GM12892 (cell line): ENCODE measurements around the gene IRF5.

Source experiments
- DNase-seq: peaks from one replicate; pipeline ENCODE4 v3.0.0; 2011; ENCODE audit not compliant: insufficient read length
- FAIRE-seq: peaks from 2 replicates; lab custom pipeline; 2011; peaks lifted over from hg19 to GRCh38; lab: Jason Lieb, UNC
- POLR2A ChIP-seq: IDR thresholded peaks from 2 replicates; pipeline ENCODE4 v1.6.1; 2011; ENCODE audit warnings: low read depth, low read length, control low read depth
- POLR2AphosphoS5 ChIP-seq: IDR thresholded peaks from 2 replicates; pipeline ENCODE4 v1.6.1; 2011; ENCODE audit warnings: low read depth, low read length, control low read depth
- TAF1 ChIP-seq: IDR thresholded peaks from 2 replicates; pipeline ENCODE4 v1.6.1; 2011; ENCODE audit warnings: low read depth, mild to moderate bottlenecking, control low read depth, low read length, borderline replicate concordance

IRF5 gene

DNA sequence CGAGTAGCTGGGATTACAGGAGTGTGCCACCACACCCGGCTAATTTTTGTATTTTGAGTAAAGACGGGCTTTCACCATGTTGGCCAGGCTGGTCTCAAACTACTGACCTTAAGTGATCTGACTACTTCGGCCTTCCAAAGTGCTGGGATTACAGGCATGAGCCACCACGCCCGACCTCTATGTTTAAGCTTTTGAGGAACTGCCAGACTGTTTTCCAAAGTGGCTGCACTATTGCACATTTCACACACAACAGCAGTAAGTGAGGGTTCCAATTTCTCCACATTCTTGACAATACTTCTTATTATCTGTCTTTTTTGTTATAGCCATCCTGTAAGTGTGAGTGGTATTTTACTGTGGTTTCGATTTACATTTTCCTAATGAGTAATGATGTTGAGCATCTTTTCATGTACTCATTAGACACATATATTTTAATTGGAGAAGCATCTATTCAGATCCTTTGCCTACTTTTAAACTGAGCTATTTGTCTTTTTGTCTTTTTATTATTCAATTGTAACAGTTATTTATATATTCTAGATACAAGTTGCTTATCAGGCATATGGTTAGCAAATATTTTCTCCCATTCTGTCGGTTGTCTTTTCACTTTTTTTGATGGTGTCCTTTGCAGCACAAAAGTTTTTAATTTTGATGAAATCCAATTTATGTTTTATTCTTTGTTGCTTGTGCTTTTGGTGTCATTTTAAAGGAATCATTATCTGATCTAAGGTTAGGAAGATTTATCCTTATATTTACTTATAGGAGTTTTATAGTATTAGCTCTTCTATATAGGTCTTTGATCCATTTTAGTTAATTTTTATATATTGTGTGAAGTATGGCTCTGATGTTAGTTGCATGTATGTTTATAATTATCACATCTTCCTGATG, 12.8 kb upstream of the IRF5 start:
- TF ChIP-seq TAF1 (no peak), POLR2AphosphoS5 (no peak), POLR2A (no peak)
- DNase-seq (no peak), FAIRE-seq (no peak)

DNA sequence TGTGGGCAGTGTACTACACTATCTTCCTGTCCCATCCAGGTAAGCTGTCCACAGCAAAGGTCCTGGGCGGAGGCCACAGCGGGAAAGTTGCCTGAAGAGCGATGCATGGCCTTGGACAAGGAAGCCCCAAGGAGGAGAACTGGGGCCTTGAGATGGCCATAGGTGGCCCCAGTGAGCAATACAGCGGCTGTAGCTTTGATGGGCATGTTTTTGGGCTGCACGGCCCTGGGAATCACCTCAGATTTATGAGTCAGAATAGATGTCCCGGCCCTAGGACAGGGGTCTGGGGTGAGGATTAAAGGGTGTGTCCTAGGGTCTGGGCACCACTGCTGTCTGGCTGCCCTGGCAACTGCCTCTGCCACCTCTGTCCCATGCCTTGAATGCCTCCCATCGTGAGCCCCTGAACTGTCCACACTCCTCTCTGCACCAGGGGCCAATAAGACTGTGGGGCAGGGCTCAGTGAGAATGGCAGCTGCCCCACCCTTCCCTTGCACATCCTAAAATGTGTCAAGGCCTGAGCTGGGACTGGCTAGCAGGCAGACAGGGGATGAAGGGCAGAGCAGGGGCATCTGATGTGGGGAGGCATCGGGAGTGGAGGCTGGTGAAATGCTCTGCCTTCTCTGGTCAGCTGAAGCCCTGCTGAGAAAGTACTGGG, 9.4 kb upstream of the IRF5 start:
- DNase-seq (no peak), FAIRE-seq (no peak)
- no peak for TF ChIP-seq TAF1
- TF ChIP-seq POLR2AphosphoS5: no peak
- TF ChIP-seq POLR2A: no peak

DNA sequence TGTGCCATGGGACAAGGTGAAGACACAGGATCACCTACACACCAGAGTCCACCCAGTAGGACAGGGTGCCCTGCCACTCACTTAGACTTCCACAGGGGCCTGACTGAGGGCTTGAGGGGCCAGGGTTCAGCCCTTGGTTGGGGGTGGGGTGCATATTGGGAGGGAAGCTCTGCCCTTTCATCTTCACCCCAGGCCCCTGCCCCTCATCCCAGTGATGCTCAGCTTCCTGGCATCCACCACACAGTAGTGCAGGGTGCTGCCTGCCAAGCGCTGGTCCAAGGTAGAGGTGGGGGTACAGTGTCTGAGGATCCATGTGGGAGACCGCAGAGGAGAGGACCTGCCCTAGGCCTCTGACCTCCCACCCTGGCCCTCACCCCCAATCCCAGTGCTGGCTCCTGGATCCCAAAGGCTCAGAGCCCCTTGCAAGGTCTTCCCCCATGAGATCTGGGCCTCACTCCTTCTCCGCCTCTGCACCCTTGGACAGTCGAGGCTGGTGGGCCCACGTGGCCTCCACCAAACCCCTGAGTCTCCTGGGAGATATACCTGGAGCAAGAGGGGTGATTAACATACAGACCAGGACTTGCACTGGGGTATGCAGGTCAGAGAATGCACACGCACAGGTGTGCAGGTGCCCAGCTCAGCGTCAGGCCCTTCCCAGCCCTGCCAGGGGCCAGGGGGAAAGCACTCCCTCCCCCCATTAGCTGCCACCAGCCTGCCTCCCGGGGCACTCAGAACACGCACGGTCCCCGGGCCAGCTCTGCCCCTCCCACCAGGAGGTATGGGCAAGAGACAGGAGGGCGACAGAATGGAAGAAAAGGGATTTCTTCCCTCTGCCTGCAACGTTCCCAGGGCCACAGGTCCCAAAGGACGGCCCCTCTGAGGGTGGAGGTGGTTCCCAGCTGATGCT, 8.6 kb upstream of the IRF5 start:
- FAIRE-seq (no peak), DNase-seq (no peak)
- TF ChIP-seq TAF1: no peak
- no peak for TF ChIP-seq POLR2AphosphoS5
- TF ChIP-seq POLR2A: no peak

DNA sequence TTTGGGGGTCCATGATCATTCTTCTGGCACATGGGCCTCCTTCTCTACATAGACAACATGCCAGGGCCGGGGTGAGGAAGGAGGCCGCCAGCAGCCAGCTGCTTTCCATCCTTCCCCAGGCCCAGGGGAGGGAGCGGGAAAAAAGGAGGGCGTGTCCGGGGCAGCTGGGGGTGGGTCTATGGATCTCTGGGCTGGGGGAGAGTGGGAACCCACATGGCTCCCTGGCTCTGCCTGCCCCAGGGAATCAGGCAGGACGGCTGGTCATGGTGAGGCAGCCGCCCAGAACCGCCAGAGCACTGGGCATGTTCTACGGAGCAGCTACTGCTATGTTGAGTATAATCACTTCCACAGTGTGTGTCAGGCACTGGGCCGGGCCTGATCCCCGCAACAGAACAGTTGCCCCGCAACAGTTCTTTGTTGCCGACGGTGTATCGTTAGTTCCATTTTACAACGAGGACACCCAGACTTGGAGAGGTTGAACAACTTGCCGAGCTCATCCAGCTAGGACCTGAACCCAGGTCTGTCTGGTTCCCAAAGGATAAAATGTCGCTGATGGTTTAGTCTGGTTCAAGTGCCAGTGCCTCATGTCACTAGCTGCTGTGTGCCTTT, 6.4 kb upstream of the IRF5 start:
- FAIRE-seq (no peak), DNase-seq (no peak)
- no peak for TF ChIP-seq TAF1
- TF ChIP-seq POLR2AphosphoS5: no peak
- TF ChIP-seq POLR2A: no peak

DNA sequence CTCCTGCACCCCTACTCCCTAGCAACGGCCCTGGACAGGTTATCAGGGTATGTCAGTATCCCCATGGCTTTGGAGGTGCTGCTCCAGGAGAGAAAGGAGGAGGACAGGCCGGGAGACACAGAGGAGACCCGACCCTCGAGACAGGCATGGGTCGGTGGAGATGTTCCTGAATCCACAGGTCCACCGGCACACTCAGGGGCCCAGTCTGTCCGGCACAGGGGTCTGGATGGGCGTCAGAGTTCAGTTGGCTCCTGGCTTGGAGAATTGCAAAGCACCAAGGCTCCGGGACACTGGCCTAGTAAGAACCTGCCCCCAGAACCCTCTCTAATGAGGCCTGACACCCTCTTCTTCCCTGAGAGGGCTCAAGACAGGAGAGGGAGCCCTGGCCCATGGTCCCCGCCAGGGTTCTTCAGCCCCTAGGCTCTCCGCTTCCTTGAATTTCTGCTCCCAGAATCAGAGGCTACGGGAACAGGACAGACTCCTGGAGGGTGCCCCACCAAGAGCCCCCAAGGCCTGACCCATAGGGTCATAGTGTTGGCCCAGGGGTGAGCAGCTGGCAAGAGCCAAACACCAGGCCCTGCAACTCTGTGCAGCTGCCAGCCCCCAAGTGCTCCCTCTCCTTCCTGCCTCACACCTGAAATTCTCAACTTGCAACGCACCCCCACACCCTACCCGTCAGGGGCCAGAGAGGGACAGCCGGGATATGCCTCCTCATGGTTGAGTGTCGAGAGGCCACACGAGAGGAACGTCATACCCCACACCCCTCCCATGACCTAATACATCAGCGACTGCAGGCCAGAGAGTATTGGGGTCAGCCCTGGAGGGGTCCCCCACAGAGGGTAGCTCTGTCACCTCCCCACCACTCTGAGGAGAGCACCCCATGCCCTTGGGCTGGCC, 5.5 kb upstream of the IRF5 start:
- TF ChIP-seq POLR2AphosphoS5 (no peak), TAF1 (no peak), POLR2A (no peak)
- no peak for FAIRE-seq
- no peak for DNase-seq

DNA sequence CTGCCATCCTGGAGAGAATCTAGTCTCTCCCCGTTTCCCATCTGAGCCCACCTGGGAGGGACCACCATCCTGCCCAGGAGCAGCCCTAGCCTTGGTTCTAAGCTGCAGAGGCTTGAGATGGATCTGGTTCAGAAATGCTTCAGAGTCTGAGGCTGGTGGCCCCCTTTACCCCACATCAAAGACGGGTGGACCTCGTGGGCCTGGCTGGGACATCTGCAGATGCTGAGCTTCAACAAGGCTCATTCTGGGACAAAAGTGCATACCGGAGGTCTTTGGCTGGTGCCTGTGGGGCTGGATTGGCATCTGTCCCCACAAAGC, 4.9 kb upstream of the IRF5 start:
- FAIRE-seq (no peak), DNase-seq (no peak)
- no peak for TF ChIP-seq TAF1
- TF ChIP-seq POLR2AphosphoS5: no peak
- no peak for TF ChIP-seq POLR2A

DNA sequence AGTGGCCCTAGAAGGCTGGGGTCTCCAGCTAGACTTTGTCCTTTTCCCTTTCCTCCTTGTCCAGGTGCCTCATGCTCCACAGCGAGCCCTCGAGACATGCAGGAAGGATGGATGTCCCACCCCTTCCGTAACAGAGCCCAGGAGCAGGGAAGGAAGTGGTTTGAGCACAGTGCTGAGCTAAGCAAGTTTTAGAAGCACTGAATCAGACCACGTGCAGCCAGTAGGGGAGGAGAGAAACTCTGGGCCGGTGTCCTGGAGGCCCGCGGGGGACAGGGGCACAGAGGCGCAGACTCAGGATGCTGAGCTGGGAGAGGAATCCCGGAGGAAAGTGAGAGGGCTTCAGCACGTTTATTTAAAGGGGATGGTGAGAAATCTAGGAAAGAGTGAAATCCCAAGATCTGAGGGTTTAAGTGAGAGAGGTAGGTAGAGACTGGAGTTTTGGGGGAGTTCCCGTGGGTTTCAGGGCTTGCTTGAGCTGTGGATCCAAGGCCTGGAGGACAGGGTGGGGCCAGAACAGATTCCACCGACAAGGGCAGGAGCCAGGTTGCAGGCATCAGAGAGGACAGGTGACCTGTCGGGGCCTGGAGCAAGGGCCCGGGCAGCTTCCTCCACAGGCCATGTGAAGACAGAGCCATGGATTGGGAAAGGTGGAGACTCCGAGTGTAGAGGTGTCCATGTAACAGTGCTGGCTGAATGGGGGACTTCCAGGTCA, 4.4 kb upstream of the IRF5 start:
- peak; percentile 58 for DNase-seq
- FAIRE-seq: peak; percentile 97
- TF ChIP-seq POLR2AphosphoS5 (0 out of 2 replicates have a peak, but pooled peaks have one; percentile 47), TAF1 (0 out of 2 replicates have a peak, but pooled peaks have one; percentile 41), POLR2A (peak; percentile 85; the same call in 1 of the 2 replicates)

DNA sequence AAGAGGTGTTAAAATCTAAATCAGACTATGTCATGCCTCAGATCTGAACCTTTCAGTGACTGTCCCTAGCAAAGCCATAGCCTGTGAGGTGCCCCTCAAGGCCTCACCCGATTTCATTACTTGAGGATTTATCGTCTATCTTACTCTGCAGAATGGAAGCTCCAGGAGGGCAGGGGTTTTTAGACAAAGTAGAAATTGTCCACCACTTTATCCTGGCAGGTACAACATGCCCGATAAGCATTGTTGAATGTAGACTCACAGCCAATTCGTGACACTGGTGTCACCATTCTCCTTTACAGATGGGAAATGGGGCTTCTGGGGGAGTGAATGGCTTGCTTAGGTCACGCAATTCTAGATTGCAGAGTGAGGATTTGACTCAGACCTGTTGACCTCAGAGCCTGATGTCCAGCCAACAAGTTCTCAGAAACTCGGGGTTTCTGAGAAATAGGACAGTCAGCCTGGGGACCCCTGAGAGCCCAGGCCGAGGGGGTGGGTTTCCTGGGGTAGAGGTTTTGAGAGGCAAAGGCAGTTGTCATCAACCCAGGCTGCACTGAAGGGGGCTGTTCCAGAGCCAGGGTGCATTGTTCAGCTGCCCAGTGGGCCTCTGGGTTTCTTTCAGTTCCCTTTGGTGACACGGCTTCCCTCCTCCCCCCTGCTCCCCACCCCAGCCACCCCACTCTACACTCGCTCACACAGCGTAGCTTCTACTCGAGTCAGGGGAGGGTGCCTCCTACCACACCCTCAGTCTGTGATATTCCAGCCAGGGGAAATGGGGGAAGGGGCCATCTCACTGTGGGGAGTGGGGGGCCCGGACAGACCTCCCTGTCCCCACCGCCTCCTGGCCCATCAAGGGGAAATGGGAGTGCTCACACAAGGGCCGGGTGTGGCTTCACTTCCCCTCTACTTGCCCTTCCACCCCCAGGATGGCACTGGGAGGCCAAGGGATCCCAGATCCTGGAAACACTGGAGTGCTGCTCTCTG, 3.1 kb upstream of the IRF5 start:
- TF ChIP-seq TAF1 (no peak; the same call in 1 of the 2 replicates), POLR2AphosphoS5 (peak; percentile 75), POLR2A (peak; percentile 59)
- FAIRE-seq (peak; percentile 94), DNase-seq (peak; percentile 58)

DNA sequence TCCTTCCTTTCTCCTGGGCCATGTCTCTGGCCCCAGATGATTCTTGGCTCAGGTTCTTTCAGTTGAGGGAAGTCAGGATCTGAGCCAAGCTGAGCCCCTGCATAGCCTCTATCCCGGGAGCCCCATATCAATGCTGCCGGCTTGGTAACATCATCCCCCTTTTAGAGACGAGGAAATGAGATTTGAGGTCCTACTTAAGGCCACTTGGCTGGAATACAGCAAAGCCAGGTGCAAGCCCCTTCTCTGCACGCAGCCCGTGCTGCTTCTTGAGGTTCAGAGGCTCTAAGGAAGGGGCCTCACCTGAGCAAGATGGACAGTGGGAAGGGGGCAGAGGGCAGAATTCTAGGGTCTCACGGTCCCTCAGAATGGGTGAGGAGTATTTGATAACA, 2.4 kb upstream of the IRF5 start:
- FAIRE-seq: peak; percentile 73

More for the DNA sequence above, 2.4 kb upstream of the IRF5 start:
- TF ChIP-seq POLR2A (no peak; the same call in 1 of the 2 replicates), TAF1 (no peak), POLR2AphosphoS5 (no peak)
- DNase-seq: no peak
